A673 (cell line): ENCODE data around the gene TSC22D3.

Experiments
- CTCF ChIP-seq: fragments of 300-800, 200-600 bp; sonication (generic); conservative IDR thresholded peaks from 2 replicates; pipeline ENCODE4 v1.5.1; 2017; ENCODE audit warnings: low read depth, mild to moderate bottlenecking, antibody characterized with exemption, low read length, moderate library complexity, mixed read lengths
- EZH2 ChIP-seq: fragments of 200-600 bp; sonication (generic); IDR thresholded peaks from 2 replicates; pipeline ENCODE4 v1.6.1; 2017; ENCODE audit warnings: borderline replicate concordance, low read depth, mild to moderate bottlenecking, mixed read lengths, antibody characterized with exemption, low read length; ENCODE audit not compliant: poor library complexity, severe bottlenecking

GRCh38 chrX:107672955-107673378 is 102.6 kb downstream of the TSC22D3 start:
- TF ChIP-seq CTCF (peak; percentile 70), EZH2 (no peak)
